Natural killer cell (primary cell): Measurements from ENCODE around the gene EPHB2. TPM values are rescaled to one million over a fixed set of nuclear protein-coding genes. Genes with fewer than 3 reads are reported as not detected.

Experiments used
- ATAC-seq, 3 donors: fragments of 150-1000 bp in 2 of 3; fragments of 200-7000 bp in 1 of 3; cut with Tn5 transposase; 1 replicate in 1 of 3; 2 replicates in 2 of 3; pipeline ENCODE4 v1.10.0; 2021; ENCODE audit warnings: mild to moderate bottlenecking in 2 of 3, moderate library complexity in 2 of 3
- DNase-seq, 2 donors: peaks; one replicate each; pipeline versions ENCODE4 v3.0.0 to v3.0.0-alpha.2; 2013 to 2021; ENCODE audit warnings: mixed read lengths in 1 of 2
- H3K27ac ChIP-seq: one replicate; pipeline ENCODE4 v1.5.1; 2013; ENCODE audit warnings: mild to moderate bottlenecking, low read length
- H3K27me3 ChIP-seq: one replicate; pipeline ENCODE4 v1.6.1; 2013; ENCODE audit warnings: low read length; ENCODE audit not compliant: control insufficient read depth, insufficient read depth
- H3K36me3 ChIP-seq: one replicate; pipeline ENCODE4 v1.6.1; 2013; ENCODE audit warnings: low read length; ENCODE audit not compliant: control insufficient read depth, insufficient read depth
- H3K4me1 ChIP-seq: one replicate; pipeline ENCODE4 v1.6.1; 2013; ENCODE audit warnings: low read length; ENCODE audit not compliant: control insufficient read depth, insufficient read depth
- H3K4me3 ChIP-seq: one replicate; pipeline ENCODE4 v1.5.1; 2013; ENCODE audit warnings: low read length
- H3K9me3 ChIP-seq: one replicate; pipeline ENCODE4 v1.6.1; 2013; ENCODE audit warnings: low read length; ENCODE audit not compliant: control insufficient read depth, insufficient read depth
- H3K27ac Mint-ChIP-seq, 2 donors: one replicate each; pipeline ENCODE4 v1.8.0; 2022; ENCODE audit warnings: mild to moderate bottlenecking in 2 of 2, mixed read lengths in 2 of 2, moderate library complexity in 1 of 2
- H3K27me3 Mint-ChIP-seq, 2 donors: one replicate each; pipeline ENCODE4 v1.8.0; 2022; ENCODE audit warnings: low read depth in 2 of 2, mixed read lengths in 2 of 2
- H3K36me3 Mint-ChIP-seq: one replicate; pipeline ENCODE4 v1.8.0; 2022; ENCODE audit warnings: mixed read lengths
- H3K4me1 Mint-ChIP-seq, 2 donors: one replicate each; pipeline ENCODE4 v1.8.0; 2022; ENCODE audit warnings: mixed read lengths in 2 of 2
- H3K4me3 Mint-ChIP-seq: one replicate; pipeline ENCODE4 v1.8.0; 2022; ENCODE audit warnings: mild to moderate bottlenecking, moderate library complexity, mixed read lengths
- H3K9me3 Mint-ChIP-seq, 2 donors: one replicate each; pipeline ENCODE4 v1.8.0; 2022; ENCODE audit warnings: mixed read lengths in 2 of 2
- WGBS: methylation state at CpG from one replicate; pipeline ENCODE4 v1.1.7; 2013; ENCODE audit warnings: missing lambda C conversion rate; ENCODE audit not compliant: insufficient coverage; 5-methylcytosine and 5-hydroxymethylcytosine counted together
- intact Hi-C: fragments of 100-400 bp; cut with micrococcal nuclease; formaldehyde crosslinking; loops from one replicate; pipeline ENCODE4 v1.14.2; 2022
- total RNA-seq, 4 donors: library from RNA; stranded (reverse); fragments of 120-200 nt in 1 of 4; gene quantifications; one replicate each; pipeline versions ENCODE4 v1.2.3 to v1.2.4, GENCODE V29; 2013 to 2022
- TF ChIP-seq, protein P1 (sequence below): fragments of 200-600 bp; IDR thresholded peaks from one replicate; pipeline ENCODE4 v1.8.0; 2022; ENCODE audit warnings: antibody characterized with exemption

Gene EPHB2
- total RNA-seq, 3 donors from 2014 or later (not counting 1 experiment from before 2014, with no cell fraction given) = 0.14 to 0.23 TPM; not detected in 1

DNA sequence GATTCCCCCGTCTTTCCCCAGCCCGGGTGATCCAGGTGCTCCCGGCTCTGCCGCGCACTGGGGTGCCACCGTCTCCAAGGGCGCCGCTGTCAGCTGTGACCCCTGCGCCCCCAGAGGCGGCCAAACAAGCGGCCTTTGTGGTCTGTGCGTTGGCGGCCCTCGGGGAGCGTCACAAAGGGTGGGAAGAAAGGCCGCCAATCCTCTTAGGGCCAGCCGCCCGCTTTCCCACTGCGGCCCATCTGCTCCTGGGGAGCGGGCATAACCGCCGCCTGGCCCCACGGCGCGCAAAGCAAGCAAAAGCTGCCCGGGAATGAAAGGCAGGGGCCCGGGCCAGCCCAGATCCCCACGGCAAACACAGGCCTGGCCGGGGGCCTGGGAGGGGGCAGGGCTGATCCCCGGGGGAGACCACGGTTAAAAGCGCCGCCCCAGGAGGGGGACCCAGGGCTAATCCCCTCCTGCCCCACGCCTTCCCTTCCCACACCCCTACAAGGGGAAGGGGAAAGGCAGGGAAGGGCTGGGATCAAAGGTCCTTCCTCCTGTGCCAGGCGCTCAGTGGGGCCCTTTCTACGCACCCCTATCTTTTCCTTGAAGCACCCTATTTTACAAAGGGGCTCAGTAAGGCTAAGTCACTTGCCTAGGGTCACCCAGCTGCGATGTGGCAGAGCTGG, 33.6 kb upstream of the EPHB2 start:
- 78% methylated on average over 32 of the region's 37 CpGs for WGBS
- peaks cover 8 to 14% of the 10 kb centered on the region in 2 donors for H3K27me3 Mint-ChIP-seq
- no peaks in the 10 kb centered on the region for H3K4me1 Mint-ChIP-seq
- H3K27ac ChIP-seq = no peak overlapping the region
- TF ChIP-seq, protein P1, sequence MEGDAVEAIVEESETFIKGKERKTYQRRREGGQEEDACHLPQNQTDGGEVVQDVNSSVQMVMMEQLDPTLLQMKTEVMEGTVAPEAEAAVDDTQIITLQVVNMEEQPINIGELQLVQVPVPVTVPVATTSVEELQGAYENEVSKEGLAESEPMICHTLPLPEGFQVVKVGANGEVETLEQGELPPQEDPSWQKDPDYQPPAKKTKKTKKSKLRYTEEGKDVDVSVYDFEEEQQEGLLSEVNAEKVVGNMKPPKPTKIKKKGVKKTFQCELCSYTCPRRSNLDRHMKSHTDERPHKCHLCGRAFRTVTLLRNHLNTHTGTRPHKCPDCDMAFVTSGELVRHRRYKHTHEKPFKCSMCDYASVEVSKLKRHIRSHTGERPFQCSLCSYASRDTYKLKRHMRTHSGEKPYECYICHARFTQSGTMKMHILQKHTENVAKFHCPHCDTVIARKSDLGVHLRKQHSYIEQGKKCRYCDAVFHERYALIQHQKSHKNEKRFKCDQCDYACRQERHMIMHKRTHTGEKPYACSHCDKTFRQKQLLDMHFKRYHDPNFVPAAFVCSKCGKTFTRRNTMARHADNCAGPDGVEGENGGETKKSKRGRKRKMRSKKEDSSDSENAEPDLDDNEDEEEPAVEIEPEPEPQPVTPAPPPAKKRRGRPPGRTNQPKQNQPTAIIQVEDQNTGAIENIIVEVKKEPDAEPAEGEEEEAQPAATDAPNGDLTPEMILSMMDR = no peak
- no peaks in the 10 kb centered on the region for H3K36me3 ChIP-seq
- H3K4me3 Mint-ChIP-seq = no peak overlapping the region
- DNase-seq = no peak
- H3K9me3 ChIP-seq = no peaks in the 10 kb centered on the region
- no peak for ATAC-seq
- H3K4me3 ChIP-seq = no peak overlapping the region
- H3K27ac Mint-ChIP-seq = no peak overlapping the region
- no peaks in the 10 kb centered on the region for H3K27me3 ChIP-seq
- no peaks in the 10 kb centered on the region for H3K9me3 Mint-ChIP-seq
- intact Hi-C loops = no loop called here
- H3K36me3 Mint-ChIP-seq = no peaks in the 10 kb centered on the region
- H3K4me1 ChIP-seq = no peaks in the 10 kb centered on the region

DNA sequence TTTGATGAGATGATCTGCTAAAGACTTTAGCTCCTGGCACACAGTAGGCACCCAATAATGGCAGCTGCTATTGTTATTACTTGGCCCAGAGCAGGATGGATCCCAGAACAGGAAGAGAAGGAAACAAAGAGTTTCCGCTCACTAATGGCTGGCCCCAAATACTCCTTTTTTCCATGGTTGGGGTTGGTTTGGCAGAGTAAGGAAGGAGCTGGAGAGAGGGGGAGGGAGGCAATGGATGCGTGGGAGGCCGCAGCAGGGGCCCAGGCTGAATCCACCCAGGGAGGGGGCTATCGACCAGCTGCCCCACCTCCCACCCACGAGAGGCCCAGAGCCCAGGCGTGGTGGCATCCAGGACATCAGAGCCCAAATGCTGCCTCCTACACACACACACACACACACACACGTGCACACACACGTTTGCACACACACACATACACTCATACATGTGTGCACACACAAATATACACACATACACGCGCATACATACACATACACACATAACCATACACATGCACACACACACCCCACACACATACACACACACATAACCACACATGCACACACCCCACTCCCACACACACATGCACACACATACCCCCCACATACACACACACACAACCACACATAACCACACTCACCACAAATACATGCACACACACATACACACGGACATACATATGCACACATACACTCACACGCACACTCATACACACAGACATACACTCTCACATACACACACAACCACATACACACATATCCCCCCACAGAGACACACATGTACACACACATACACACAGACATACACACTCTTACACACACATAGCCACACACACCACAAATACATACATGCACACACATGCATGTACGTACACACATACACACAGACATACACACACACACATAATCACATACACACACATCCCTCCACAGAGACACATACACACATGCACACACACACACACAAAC, 32.4 kb upstream of the EPHB2 start:
- H3K27me3 ChIP-seq = no peaks in the 10 kb centered on the region
- intact Hi-C loops = no loop called here
- Mint-ChIP-seq H3K9me3 (no peaks in the 10 kb centered on the region), H3K27me3 (peaks cover 8 to 9% of the 10 kb centered on the region in 2 donors), H3K36me3 (no peaks in the 10 kb centered on the region), H3K4me3 (no peak overlapping the region), H3K27ac (no peak overlapping the region), H3K4me1 (no peaks in the 10 kb centered on the region)
- WGBS = 87% methylated on average over 13 of the region's 13 CpGs
- no peaks in the 10 kb centered on the region for H3K9me3 ChIP-seq
- TF ChIP-seq, protein P1 = no peak
- DNase-seq (no peak), ATAC-seq (peak in 1 of 3 donors; percentile 9)
- no peaks in the 10 kb centered on the region for H3K36me3 ChIP-seq
- H3K27ac ChIP-seq = no peak overlapping the region
- H3K4me1 ChIP-seq = no peaks in the 10 kb centered on the region
- no peak overlapping the region for H3K4me3 ChIP-seq

DNA sequence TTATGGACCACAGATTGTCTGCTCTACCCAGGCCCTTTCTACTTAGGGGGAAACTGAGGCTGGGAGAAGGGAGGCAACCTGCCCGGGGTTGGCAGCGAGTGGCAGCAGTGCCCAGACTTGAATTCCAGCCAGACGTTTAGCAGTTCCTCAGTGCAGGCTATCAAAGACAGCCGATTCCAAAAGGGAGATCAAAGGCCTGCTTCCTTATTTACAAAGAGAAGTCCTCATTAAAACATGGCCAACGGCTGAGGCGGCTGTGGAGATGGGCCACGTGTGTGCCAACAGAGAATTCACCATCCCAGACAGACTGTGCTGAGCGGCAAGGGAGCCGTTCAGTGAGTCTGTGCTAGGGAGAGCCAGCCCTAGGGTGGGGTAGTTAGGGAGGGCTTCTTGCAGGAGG, 29.9 kb upstream of the EPHB2 start:
- Mint-ChIP-seq H3K4me3 (no peak overlapping the region), H3K36me3 (no peaks in the 10 kb centered on the region), H3K27ac (no peak overlapping the region), H3K9me3 (no peaks in the 10 kb centered on the region), H3K27me3 (peaks cover 3 to 12% of the 10 kb centered on the region in 2 donors), H3K4me1 (no peaks in the 10 kb centered on the region)
- H3K4me1 ChIP-seq = no peaks in the 10 kb centered on the region
- ATAC-seq (no peak), DNase-seq (no peak)
- H3K9me3 ChIP-seq = no peaks in the 10 kb centered on the region
- H3K4me3 ChIP-seq = no peak overlapping the region
- intact Hi-C loops = no loop called here
- WGBS = 85% methylated on average over 9 of the region's 9 CpGs
- TF ChIP-seq, protein P1 = no peak
- no peaks in the 10 kb centered on the region for H3K27me3 ChIP-seq
- no peaks in the 10 kb centered on the region for H3K36me3 ChIP-seq
- H3K27ac ChIP-seq = no peak overlapping the region
